Measurements from ENCODE around the gene SYDE2. TPM values are rescaled to one million over a fixed set of nuclear protein-coding genes. Genes with fewer than 3 reads are reported as not detected.
"Not testable (repeated sequence)": the region's sequence is repeated elsewhere in the genome, so short reads cannot be mapped to it uniquely, and the experiment has no call there.

The SYDE2 gene
- total RNA-seq (2014; rRNA removed; shearing (Covaris generic); ENCODE audit: low replicate concordance) = not detected in 2 replicates

- H3K79me2 ChIP-seq (ENCODE audit: low read length) = no peaks in the 10 kb centered on the region
- no peaks in the 10 kb centered on the region for H3K27me3 ChIP-seq (ENCODE audit: low read length)
- no peaks in the 10 kb centered on the region for H3K9me2 ChIP-seq (replicated peaks; ENCODE audit: insufficient read depth, low read length)
- no peaks in the 10 kb centered on the region for H3K4me1 ChIP-seq (ENCODE audit: low read length)
- no peak within 1 kb of the TSS for H3K4me2 ChIP-seq (ENCODE audit: low read depth, low read length, poor library complexity, severe bottlenecking)
- H4K20me1 ChIP-seq (ENCODE audit: insufficient read depth, low read depth, low read length) = no peaks in the 10 kb centered on the region
- no peak within 1 kb of the TSS for H3K4me3 ChIP-seq (ENCODE audit: low read length)
- no peak within 1 kb of the TSS for H2AFZ ChIP-seq (ENCODE audit: low read length)
- no peak within 1 kb of the TSS for H3K9ac ChIP-seq (ENCODE audit: low read length)
- no peaks in the 10 kb centered on the region for H3K9me3 ChIP-seq (ENCODE audit: low read length)
- no peak within 1 kb of the TSS for H3K27ac ChIP-seq (ENCODE audit: low read length)
- H3K36me3 ChIP-seq (ENCODE audit: insufficient read depth, low read length) = no peaks in the 10 kb centered on the region
- no peak for DNase-seq
Measured at GRCh38 chr1:85200463-85201339, at the start of gene SYDE2. SYDE2 (minus strand) TSS chr1:85201016; CDS start chr1:85200996, 20 bp downstream.

- not testable (repeated sequence) for H4K20me1 ChIP-seq (ENCODE audit: insufficient read depth, low read depth, low read length); H3K9me3 ChIP-seq (ENCODE audit: low read length); H2AFZ ChIP-seq (ENCODE audit: low read length); H3K27ac ChIP-seq (ENCODE audit: low read length); H3K27me3 ChIP-seq (ENCODE audit: low read length); DNase-seq; H3K4me3 ChIP-seq (ENCODE audit: low read length); H3K9ac ChIP-seq (ENCODE audit: low read length); H3K9me2 ChIP-seq (replicated peaks; ENCODE audit: insufficient read depth, low read length); H3K4me1 ChIP-seq (ENCODE audit: low read length); H3K79me2 ChIP-seq (ENCODE audit: low read length); H3K4me2 ChIP-seq (ENCODE audit: low read depth, low read length, poor library complexity, severe bottlenecking)
- H3K36me3 ChIP-seq (ENCODE audit: insufficient read depth, low read length) = peaks cover 26% of the 10 kb centered on the region; the same call in 1 of the 2 replicates
Measured at GRCh38 chr1:85249042-85249441, 48.2 kb upstream of the SYDE2 start.

- no peak overlapping the region for H3K4me3 ChIP-seq (ENCODE audit: low read length)
- H3K9me3 ChIP-seq (ENCODE audit: low read length) = no peaks in the 10 kb centered on the region
- H3K9ac ChIP-seq (ENCODE audit: low read length) = no peak overlapping the region
- no peaks in the 10 kb centered on the region for H3K36me3 ChIP-seq (ENCODE audit: insufficient read depth, low read length)
- no peaks in the 10 kb centered on the region for H3K27me3 ChIP-seq (ENCODE audit: low read length)
- H2AFZ ChIP-seq (ENCODE audit: low read length) = no peak overlapping the region
- no peak for DNase-seq
- no peak overlapping the region for H3K27ac ChIP-seq (ENCODE audit: low read length)
- no peak overlapping the region for H3K4me2 ChIP-seq (ENCODE audit: low read depth, low read length, poor library complexity, severe bottlenecking)
- no peaks in the 10 kb centered on the region for H3K9me2 ChIP-seq (replicated peaks; ENCODE audit: insufficient read depth, low read length)
- no peaks in the 10 kb centered on the region for H4K20me1 ChIP-seq (ENCODE audit: insufficient read depth, low read depth, low read length)
- no peaks in the 10 kb centered on the region for H3K79me2 ChIP-seq (ENCODE audit: low read length)
- no peaks in the 10 kb centered on the region for H3K4me1 ChIP-seq (ENCODE audit: low read length)
Measured at GRCh38 chr1:85245891-85246290, 45.1 kb upstream of the SYDE2 start.

- no peak for DNase-seq
Measured at GRCh38 chr1:85245456-85245855, 44.6 kb upstream of the SYDE2 start.

GRCh38 chr1:85244271-85245061 is 43.6 kb upstream of the SYDE2 start:
- Histone ChIP-seq H3K27ac (ENCODE audit: low read length) (no peak overlapping the region), H3K9ac (ENCODE audit: low read length) (no peak overlapping the region), H4K20me1 (ENCODE audit: insufficient read depth, low read depth, low read length) (no peaks in the 10 kb centered on the region), H3K4me3 (ENCODE audit: low read length) (no peak overlapping the region), H3K9me3 (ENCODE audit: low read length) (no peaks in the 10 kb centered on the region), H3K27me3 (ENCODE audit: low read length) (no peaks in the 10 kb centered on the region), H3K4me2 (ENCODE audit: low read depth, low read length, poor library complexity, severe bottlenecking) (no peak overlapping the region), H3K4me1 (ENCODE audit: low read length) (no peaks in the 10 kb centered on the region), H3K79me2 (ENCODE audit: low read length) (no peaks in the 10 kb centered on the region), H3K9me2 (replicated peaks; ENCODE audit: insufficient read depth, low read length) (no peaks in the 10 kb centered on the region), H3K36me3 (ENCODE audit: insufficient read depth, low read length) (no peaks in the 10 kb centered on the region), H2AFZ (ENCODE audit: low read length) (no peak overlapping the region)
- DNase-seq = no peak

More at GRCh38 chr1:85245456-85245855, 44.6 kb upstream of the SYDE2 start:
- H3K27ac ChIP-seq (ENCODE audit: low read length) = no peak overlapping the region
- no peak overlapping the region for H3K4me2 ChIP-seq (ENCODE audit: low read depth, low read length, poor library complexity, severe bottlenecking)
- H3K4me1 ChIP-seq (ENCODE audit: low read length) = no peaks in the 10 kb centered on the region
- no peaks in the 10 kb centered on the region for H3K9me2 ChIP-seq (replicated peaks; ENCODE audit: insufficient read depth, low read length)
- H2AFZ ChIP-seq (ENCODE audit: low read length) = no peak overlapping the region
- no peak overlapping the region for H3K4me3 ChIP-seq (ENCODE audit: low read length)
- H3K36me3 ChIP-seq (ENCODE audit: insufficient read depth, low read length) = no peaks in the 10 kb centered on the region
- no peaks in the 10 kb centered on the region for H4K20me1 ChIP-seq (ENCODE audit: insufficient read depth, low read depth, low read length)
- no peaks in the 10 kb centered on the region for H3K9me3 ChIP-seq (ENCODE audit: low read length)
- no peaks in the 10 kb centered on the region for H3K27me3 ChIP-seq (ENCODE audit: low read length)
- H3K79me2 ChIP-seq (ENCODE audit: low read length) = no peaks in the 10 kb centered on the region
- H3K9ac ChIP-seq (ENCODE audit: low read length) = no peak overlapping the region

GRCh38 chr1:85243372-85243771 is 42.6 kb upstream of the SYDE2 start:
- no peak overlapping the region for H3K9ac ChIP-seq (ENCODE audit: low read length)
- H4K20me1 ChIP-seq (ENCODE audit: insufficient read depth, low read depth, low read length) = no peaks in the 10 kb centered on the region
- DNase-seq = no peak
- no peak overlapping the region for H3K27ac ChIP-seq (ENCODE audit: low read length)
- no peak overlapping the region for H3K4me2 ChIP-seq (ENCODE audit: low read depth, low read length, poor library complexity, severe bottlenecking)
- no peaks in the 10 kb centered on the region for H3K9me3 ChIP-seq (ENCODE audit: low read length)
- H2AFZ ChIP-seq (ENCODE audit: low read length) = no peak overlapping the region
- H3K4me3 ChIP-seq (ENCODE audit: low read length) = no peak overlapping the region
- no peaks in the 10 kb centered on the region for H3K79me2 ChIP-seq (ENCODE audit: low read length)
- no peaks in the 10 kb centered on the region for H3K9me2 ChIP-seq (replicated peaks; ENCODE audit: insufficient read depth, low read length)
- H3K36me3 ChIP-seq (ENCODE audit: insufficient read depth, low read length) = no peaks in the 10 kb centered on the region
- H3K27me3 ChIP-seq (ENCODE audit: low read length) = no peaks in the 10 kb centered on the region
- H3K4me1 ChIP-seq (ENCODE audit: low read length) = no peaks in the 10 kb centered on the region

- H3K4me1 ChIP-seq (ENCODE audit: low read length) = no peaks in the 10 kb centered on the region
- DNase-seq = no peak
- H3K4me2 ChIP-seq (ENCODE audit: low read depth, low read length, poor library complexity, severe bottlenecking) = no peak overlapping the region
- H3K9me3 ChIP-seq (ENCODE audit: low read length) = no peaks in the 10 kb centered on the region
- H3K9ac ChIP-seq (ENCODE audit: low read length) = no peak overlapping the region
- no peaks in the 10 kb centered on the region for H4K20me1 ChIP-seq (ENCODE audit: insufficient read depth, low read depth, low read length)
- H3K4me3 ChIP-seq (ENCODE audit: low read length) = no peak overlapping the region
- no peak overlapping the region for H2AFZ ChIP-seq (ENCODE audit: low read length)
- no peaks in the 10 kb centered on the region for H3K36me3 ChIP-seq (ENCODE audit: insufficient read depth, low read length)
- H3K27me3 ChIP-seq (ENCODE audit: low read length) = no peaks in the 10 kb centered on the region
- H3K9me2 ChIP-seq (replicated peaks; ENCODE audit: insufficient read depth, low read length) = no peaks in the 10 kb centered on the region
- H3K27ac ChIP-seq (ENCODE audit: low read length) = no peak overlapping the region
- no peaks in the 10 kb centered on the region for H3K79me2 ChIP-seq (ENCODE audit: low read length)
Measured at GRCh38 chr1:85240643-85241042, 39.8 kb upstream of the SYDE2 start.

GRCh38 chr1:85240174-85240601 is 39.4 kb upstream of the SYDE2 start:
- no peak for DNase-seq
- Histone ChIP-seq H3K4me1 (ENCODE audit: low read length) (no peaks in the 10 kb centered on the region), H3K9me2 (replicated peaks; ENCODE audit: insufficient read depth, low read length) (no peaks in the 10 kb centered on the region), H3K4me2 (ENCODE audit: low read depth, low read length, poor library complexity, severe bottlenecking) (no peak overlapping the region), H3K9me3 (ENCODE audit: low read length) (no peaks in the 10 kb centered on the region), H2AFZ (ENCODE audit: low read length) (no peak overlapping the region), H3K27me3 (ENCODE audit: low read length) (no peaks in the 10 kb centered on the region), H3K9ac (ENCODE audit: low read length) (no peak overlapping the region), H4K20me1 (ENCODE audit: insufficient read depth, low read depth, low read length) (no peaks in the 10 kb centered on the region), H3K27ac (ENCODE audit: low read length) (no peak overlapping the region), H3K4me3 (ENCODE audit: low read length) (no peak overlapping the region), H3K36me3 (ENCODE audit: insufficient read depth, low read length) (no peaks in the 10 kb centered on the region), H3K79me2 (ENCODE audit: low read length) (no peaks in the 10 kb centered on the region)

All from Karpas-422 (cell line).